ENCODE results near the gene MLN. TPM values are rescaled to one million over a fixed set of nuclear protein-coding genes. Genes with fewer than 3 reads are reported as not detected.

MLN gene
- total RNA-seq, 1 donor from 2014 or later = not detected

DNA sequence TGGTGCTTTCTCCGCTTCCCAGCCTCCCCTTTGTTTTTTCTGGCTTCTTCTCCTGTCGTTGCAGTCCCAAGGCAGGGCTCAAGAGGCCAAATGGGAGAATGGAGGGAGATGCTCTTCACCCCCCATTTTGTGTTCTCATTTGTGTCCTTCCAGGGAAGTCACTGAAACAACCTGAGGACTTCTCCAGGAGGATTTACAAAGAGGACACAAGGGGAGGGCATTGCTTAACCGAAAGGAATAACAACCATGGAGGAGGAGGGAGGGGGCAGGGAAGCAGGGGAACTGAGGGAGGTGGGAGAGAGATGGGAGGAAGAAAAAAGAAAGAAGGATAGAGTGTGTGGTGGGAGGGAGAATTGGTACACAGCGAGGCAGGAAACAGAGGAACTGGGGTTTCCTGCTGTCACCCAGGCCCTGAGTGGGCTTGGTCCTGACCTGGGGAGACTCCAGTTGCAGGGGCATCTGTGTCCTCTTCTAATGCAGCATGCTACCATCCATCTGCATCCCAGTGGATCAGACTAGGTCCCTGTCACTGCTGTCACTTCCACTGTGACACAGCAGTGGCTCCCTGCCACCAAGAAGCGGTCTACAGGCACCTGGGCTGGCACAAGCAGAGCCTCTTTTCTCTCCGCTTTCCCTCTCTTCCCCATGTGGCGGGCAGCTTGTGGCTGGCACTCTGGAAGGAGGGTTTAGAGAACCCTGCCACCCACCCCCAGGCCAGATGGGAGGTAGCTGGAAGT lies 17.1 kb upstream of the MLN start:
- no peaks in the 10 kb centered on the region for H3K9me3 ChIP-seq (replicated peaks)
- no peaks in the 10 kb centered on the region for H3K4me1 ChIP-seq
- H3K4me3 ChIP-seq = no peak overlapping the region
- no peak for DNase-seq
- H3K27ac ChIP-seq (replicated peaks) = no peak overlapping the region
- TF ChIP-seq, protein P1, sequence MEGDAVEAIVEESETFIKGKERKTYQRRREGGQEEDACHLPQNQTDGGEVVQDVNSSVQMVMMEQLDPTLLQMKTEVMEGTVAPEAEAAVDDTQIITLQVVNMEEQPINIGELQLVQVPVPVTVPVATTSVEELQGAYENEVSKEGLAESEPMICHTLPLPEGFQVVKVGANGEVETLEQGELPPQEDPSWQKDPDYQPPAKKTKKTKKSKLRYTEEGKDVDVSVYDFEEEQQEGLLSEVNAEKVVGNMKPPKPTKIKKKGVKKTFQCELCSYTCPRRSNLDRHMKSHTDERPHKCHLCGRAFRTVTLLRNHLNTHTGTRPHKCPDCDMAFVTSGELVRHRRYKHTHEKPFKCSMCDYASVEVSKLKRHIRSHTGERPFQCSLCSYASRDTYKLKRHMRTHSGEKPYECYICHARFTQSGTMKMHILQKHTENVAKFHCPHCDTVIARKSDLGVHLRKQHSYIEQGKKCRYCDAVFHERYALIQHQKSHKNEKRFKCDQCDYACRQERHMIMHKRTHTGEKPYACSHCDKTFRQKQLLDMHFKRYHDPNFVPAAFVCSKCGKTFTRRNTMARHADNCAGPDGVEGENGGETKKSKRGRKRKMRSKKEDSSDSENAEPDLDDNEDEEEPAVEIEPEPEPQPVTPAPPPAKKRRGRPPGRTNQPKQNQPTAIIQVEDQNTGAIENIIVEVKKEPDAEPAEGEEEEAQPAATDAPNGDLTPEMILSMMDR (IDR thresholded peaks at IDR 0.05; ENCODE audit: borderline replicate concordance) = no peak
- intact Hi-C loops (cut with micrococcal nuclease) = no loop called here
- H3K27me3 ChIP-seq (ENCODE audit: low read depth) = peaks cover 95% of the 10 kb centered on the region
- H3K36me3 ChIP-seq = no peaks in the 10 kb centered on the region

DNA sequence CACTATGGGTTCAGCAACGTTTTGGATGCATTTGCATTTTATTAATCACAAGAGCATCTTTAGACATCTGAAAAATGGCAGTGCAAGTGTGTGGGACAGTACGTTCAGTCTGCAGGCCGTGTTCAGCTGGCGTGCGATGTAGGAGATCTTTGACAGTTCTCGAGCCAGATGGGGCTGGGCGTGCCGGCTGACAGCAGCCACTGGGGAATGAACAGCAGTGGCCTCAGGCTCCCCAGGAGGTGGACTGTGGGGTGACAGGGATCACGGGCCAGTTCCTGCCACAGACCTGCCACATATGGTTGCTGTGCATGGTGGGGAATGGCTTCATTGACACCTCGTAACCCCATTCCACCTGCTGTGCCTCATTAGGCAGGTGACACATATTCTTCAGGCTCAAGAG lies 16.4 kb upstream of the MLN start:
- no peak for DNase-seq
- Histone ChIP-seq H3K9me3 (replicated peaks) (no peaks in the 10 kb centered on the region), H3K4me1 (no peaks in the 10 kb centered on the region), H3K27ac (replicated peaks) (no peak overlapping the region), H3K36me3 (no peaks in the 10 kb centered on the region), H3K4me3 (no peak overlapping the region), H3K27me3 (ENCODE audit: low read depth) (peaks cover 96% of the 10 kb centered on the region)
- intact Hi-C loops (cut with micrococcal nuclease) = no loop called here
- TF ChIP-seq, protein P1 (IDR thresholded peaks at IDR 0.05; ENCODE audit: borderline replicate concordance) = no peak

DNA sequence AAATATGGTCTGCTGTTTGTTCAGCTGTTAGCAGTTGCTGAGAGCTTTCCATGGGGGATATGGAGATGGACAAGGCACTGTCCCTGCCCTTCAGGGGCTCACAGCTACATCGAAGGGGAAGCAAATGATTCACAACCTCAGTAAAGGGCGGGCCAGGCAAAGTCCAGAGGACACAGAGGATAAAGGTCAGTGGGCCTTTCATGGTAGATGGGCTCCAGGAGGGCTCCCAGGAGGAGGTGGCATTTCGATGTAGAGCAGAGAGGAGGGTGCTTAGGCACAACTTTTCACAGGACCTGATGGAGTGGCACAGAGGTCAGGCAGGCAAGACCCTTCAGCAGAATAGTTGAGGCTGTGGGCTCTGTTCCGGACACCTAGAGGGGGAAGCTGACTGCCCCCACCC lies 15.2 kb upstream of the MLN start:
- TF ChIP-seq, protein P1 (IDR thresholded peaks at IDR 0.05; ENCODE audit: borderline replicate concordance) = no peak
- Histone ChIP-seq H3K36me3 (no peaks in the 10 kb centered on the region), H3K27ac (replicated peaks) (no peak overlapping the region), H3K27me3 (ENCODE audit: low read depth) (peaks cover 98% of the 10 kb centered on the region), H3K4me3 (no peak overlapping the region), H3K9me3 (replicated peaks) (no peaks in the 10 kb centered on the region), H3K4me1 (no peaks in the 10 kb centered on the region)
- intact Hi-C loops (cut with micrococcal nuclease) = no loop called here
- no peak for DNase-seq

DNA sequence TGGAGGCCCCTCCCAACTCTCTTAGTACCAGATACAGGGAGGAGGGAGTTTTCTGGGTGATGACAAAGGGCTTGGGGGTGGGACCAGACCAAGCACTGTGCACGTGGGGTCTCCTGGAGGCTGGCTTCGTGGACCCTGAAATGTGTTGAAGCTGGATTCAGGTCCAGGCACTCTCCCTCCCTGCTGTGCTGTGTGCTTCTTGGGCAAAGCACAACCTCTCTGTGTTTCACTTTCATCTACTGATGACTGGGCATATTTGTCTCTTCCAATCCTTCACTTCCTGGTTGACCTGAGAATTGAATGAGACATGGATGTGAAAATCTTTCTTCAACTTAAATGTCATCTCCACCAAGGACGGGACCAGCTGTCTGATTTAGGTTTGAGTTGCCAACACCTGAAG lies 14.5 kb upstream of the MLN start:
- Histone ChIP-seq H3K27me3 (ENCODE audit: low read depth) (peaks cover 98% of the 10 kb centered on the region), H3K4me1 (no peaks in the 10 kb centered on the region), H3K4me3 (no peak overlapping the region), H3K36me3 (no peaks in the 10 kb centered on the region), H3K27ac (replicated peaks) (no peak overlapping the region), H3K9me3 (replicated peaks) (no peaks in the 10 kb centered on the region)
- DNase-seq = no peak
- intact Hi-C loops (cut with micrococcal nuclease) = no loop called here
- TF ChIP-seq, protein P1 (IDR thresholded peaks at IDR 0.05; ENCODE audit: borderline replicate concordance) = no peak

DNA sequence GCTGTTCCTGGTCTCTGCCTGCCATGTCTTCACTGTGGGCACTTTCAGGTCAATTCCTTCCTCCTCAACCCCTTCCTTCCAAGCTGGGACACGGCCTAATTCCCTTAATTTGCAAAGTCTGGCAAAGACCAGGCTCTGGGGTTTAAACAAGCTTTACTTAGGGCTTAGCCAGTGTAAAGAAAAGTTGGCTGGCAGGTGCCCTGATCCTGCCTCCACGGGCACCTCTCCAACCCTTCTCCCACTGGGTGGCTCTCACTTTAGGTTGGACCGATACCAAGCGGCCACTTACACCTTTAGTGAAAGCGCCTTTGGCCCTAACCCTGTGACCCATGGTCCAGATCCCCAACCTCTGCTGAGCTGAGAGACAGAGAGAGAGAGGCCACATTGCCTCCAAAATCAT lies 13.7 kb upstream of the MLN start:
- Histone ChIP-seq H3K36me3 (no peaks in the 10 kb centered on the region), H3K27me3 (ENCODE audit: low read depth) (peaks cover 98% of the 10 kb centered on the region)
- intact Hi-C loops (cut with micrococcal nuclease) = no loop called here

More for the DNA sequence above, 13.7 kb upstream of the MLN start:
- Histone ChIP-seq H3K4me1 (no peaks in the 10 kb centered on the region), H3K27ac (replicated peaks) (no peak overlapping the region), H3K4me3 (no peak overlapping the region), H3K9me3 (replicated peaks) (no peaks in the 10 kb centered on the region)
- no peak for DNase-seq
- TF ChIP-seq, protein P1 (IDR thresholded peaks at IDR 0.05; ENCODE audit: borderline replicate concordance) = no peak
